GM21786 (cell line): ENCODE measurements around the gene SLCO2B1.

Source experiments
- ATAC-seq: cut with Tn5 transposase; IDR thresholded peaks from one replicate; pipeline ENCODE4 v1.9.1; 2021; ENCODE audit not compliant: unreplicated experiment

SLCO2B1 gene

DNA sequence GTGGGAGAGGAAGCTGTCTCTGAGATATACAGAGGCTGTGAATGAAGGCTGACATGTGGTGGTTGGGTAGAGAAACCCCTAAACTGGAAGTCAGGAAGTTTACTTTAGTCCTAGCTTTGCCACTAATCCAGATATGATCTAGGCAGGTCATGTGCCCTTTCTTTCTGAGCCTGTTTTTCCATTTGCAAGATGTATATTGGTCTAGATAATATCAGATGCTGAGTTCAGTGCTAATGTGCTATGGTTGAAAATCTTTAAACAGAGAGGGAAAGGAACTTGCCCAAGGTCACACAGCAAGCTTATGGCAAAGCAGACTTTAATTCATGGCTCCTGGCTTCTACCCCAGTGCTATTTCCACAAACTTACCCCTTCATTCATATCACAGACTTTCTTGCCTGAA, 63.9 kb downstream of the SLCO2B1 start:
- ATAC-seq: no peak

DNA sequence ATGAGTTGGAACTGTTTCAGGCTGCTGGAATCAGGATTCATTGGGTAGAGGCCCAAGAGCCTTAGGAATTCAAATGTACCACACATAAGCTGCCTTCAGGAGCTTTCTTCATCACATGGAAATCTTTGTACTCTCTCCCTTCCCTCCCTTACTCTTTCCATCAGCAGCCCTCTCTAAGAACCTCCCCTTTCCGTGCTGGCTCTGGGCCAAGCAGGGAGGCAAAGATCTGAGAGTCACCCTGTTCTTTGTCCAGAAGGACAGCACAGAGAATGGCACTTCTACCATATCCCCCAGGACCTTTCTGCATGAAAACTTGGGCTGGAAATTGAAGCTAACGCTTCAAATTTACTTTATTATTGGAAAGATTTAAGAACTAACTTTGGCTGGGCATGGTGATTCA, 69.0 kb downstream of the SLCO2B1 start:
- ATAC-seq: no peak

DNA sequence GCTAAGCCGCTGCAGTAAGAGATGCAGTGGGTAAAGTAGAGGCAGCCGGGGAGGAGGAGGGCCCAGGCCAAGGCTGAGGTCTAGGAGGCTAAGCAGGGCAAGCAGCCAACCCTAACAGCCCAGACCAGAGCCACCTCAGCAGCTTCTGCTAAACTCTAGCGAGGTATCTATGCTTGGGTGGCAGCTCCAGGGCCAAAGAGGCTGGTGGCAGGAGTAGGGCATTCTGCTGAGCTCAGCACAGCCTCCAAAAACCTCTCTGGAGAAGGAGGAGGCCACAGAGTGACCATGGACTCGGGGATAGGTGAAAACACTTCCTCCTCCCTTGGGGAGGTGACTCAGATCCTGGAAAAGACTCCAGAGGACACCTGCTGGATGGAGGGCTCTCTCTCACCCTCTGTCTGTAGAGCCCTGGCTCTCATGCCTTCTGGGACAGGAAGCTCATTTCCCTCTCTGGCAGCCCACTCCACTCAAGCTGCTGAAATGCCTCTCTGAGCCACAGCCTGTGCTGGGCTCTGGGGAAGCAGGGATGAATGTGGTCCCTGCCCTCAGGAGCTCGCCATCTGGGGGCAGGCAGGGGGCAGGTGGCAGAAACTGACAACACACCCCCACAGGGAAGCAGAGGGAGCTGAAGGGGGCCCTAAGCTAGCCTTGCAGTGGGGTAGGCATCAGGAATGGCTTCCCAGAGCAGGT, 73.2 kb downstream of the SLCO2B1 start:
- ATAC-seq: no peak

DNA sequence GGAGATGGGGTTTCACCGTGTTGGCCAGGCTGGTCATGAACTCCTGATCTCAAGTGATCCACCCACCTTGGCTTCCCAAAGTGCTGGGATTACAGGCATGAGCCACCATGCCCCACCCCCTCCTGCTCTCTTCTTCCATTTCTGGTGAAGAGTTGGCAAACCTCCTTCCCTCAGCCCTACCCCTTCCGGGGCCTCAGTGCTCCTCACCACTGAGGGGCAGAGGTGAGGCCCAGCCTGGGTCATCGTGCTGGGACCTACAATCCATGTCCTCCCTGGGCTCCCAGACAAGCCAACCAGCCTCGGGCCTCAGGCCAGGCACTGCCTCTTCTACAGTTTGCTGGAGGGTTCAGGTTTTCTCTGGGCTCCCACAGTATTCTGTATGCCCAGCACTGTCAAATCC, 74.9 kb downstream of the SLCO2B1 start:
- ATAC-seq: no peak

DNA sequence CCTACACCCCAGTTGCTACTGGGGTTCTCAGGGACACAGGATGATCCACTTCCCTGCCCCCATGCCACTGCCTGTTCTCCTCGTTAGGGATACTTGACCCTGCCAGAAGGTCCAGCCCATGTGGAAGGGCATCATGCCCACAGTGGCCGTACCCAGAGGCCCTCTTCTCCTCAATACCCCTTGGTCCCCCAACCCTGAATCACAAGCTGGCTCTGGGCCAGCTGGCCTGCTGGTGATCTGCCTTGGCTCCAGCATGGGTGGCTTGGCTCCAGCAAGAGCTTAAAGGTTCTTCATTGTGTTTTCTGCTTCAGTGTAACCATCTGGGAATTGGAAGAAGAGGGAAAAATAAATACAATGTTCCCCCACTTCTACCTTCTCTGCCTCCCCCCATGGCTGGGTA, 78.6 kb downstream of the SLCO2B1 start:
- no peak for ATAC-seq

DNA sequence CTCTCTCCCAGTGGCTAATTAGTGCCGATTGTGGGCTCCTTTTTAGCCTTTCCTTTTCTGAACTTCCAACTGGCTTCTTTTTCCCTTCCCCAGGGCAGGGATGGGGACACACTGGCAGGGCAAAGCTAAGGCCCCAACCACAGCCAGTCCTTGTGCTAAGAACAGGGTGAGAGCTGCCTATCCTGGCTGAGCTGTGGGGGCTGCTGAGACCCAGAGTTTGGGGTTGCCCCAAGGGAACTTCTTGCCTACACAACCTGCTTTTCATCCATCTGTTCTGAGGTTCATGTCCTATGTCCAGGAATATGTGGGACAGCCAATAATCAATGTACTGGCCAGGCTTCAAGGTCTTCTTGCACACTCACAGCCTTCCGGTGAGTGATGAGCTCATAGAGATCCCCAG, 79.7 kb downstream of the SLCO2B1 start:
- ATAC-seq: no peak

DNA sequence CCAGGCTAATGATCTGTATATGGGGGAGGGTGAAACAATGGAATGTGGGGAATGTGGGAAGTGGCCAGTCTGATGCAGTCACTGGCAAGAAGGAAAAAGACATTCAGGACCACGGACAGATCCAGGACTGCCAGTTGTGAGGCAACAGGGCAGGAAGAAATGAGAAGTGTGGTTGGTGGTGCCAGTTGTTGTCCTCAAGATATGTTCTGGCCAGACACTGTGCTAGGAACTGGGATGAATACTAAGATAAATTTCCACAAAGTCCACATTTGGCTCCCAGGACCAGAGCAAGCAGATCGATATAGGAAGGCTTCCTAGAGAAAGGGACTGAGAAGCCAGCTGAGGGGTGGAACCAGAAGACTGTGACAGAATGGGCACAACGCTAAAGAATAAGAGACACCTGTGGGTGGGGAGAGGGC, 82.9 kb downstream of the SLCO2B1 start:
- no peak for ATAC-seq

DNA sequence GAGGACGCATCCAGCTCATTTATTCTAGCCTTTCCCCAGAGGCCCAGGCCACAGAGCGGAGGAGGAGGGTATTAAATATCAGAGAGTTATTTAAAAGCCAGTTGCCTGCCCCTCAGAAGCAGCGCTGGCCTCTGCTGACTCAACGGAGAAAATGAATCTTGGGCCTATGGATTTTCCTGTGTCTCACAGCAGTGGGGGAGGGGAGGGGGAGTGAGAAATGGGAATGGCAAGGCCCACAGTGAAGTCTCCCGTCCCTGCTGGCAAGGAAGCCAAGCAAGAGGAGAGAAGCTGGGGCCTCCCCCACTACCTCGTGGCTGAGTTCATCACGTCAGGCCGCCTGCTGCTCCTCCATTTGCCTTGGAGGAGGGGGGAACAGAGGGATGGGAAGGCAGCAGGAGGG, 85.2 kb downstream of the SLCO2B1 start:
- no peak for ATAC-seq

DNA sequence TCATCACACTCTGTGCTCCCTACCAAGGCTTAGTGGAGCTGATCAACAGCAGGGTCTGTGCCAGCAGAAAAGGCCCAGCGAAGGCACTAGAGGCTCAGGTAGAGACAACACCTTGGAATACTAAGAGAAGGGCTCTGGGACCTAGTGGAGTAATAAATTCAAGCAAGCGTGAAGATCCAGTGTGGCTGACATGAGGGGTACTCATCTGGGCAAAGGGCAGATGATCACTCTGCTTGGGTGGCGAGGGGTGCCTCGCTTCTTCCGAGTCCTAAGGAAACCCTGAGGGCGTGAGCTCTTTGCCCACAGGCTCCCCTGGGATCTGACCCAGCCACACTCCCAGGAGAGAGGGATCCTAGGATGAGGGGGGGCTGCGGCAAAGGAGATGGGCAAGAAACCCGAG, 86.1 kb downstream of the SLCO2B1 start:
- no peak for ATAC-seq

DNA sequence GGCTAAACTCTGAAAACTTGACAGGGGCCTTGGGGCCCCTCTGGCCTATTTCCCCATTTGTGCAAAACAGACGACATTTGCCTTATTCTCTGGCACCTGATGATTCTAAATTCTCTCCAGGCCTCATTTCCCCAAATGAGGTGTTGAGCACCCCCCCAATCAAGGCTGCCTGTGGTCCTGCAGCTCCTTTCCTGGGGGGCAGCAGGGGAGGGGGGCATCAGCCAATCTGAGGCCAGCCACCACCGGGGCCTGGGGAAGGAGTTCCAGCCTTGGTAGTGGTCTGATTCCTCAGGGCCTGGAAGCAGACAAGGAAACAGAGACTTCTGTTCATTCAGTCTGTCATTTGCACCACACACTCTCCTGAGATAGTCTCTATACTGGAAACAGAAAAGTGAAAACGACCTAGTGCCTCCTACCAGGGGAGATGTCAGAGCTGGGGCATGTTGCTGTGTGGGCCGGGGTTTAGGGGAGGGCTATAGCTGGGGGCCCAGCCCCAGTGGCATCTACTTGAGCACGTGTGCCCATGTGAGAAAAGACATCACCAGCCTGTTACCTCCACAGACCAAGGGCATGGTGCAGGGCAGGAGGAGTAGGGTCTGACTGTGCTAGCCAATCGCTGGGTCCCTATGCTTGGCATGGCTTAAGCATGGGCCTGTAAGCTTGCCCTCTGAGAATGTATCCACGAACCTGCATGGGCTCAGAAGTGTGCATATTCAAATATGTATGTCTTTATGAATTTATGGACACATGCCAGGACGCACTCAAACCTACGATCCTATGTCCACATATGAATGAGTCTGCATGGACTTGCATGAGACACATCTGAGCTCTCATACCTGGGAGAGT, 87.9 kb downstream of the SLCO2B1 start:
- no peak for ATAC-seq

DNA sequence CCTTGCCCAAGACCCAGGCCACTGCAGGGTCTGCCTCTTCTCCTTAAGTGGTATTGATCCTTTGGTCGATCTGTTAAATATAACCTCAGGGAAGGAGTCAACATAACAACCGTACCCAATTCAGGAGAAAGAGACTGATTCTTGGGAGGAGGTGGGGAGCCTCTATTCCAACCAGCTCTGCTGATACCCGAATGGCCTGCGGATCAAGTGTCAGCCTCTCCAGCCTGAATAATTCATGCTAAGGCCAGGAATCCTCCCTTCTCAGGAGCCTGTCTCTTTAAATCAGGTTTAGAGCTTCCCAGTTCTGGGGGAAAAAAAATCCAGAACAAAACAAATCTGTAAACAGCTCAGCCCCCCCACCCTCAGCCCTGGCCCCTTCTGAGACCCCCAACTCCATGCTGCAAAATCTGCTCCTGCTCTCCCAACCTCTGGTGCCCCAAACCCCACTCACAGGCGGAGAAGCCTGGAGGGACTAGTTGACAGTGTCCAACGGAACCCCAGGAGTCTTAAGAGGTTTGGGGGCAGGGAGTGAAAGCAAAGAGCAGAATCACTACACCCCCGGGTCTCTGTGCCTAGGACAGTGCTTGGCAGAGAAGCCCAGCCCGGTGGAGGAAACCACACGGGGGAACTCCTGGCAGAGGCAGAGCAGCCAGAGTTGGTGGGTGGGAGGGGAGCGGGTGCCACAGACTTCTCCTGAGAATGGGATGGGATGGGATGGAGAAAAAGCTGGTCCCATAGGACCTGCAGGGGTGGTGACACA, 88.8 kb downstream of the SLCO2B1 start:
- ATAC-seq: no peak

DNA sequence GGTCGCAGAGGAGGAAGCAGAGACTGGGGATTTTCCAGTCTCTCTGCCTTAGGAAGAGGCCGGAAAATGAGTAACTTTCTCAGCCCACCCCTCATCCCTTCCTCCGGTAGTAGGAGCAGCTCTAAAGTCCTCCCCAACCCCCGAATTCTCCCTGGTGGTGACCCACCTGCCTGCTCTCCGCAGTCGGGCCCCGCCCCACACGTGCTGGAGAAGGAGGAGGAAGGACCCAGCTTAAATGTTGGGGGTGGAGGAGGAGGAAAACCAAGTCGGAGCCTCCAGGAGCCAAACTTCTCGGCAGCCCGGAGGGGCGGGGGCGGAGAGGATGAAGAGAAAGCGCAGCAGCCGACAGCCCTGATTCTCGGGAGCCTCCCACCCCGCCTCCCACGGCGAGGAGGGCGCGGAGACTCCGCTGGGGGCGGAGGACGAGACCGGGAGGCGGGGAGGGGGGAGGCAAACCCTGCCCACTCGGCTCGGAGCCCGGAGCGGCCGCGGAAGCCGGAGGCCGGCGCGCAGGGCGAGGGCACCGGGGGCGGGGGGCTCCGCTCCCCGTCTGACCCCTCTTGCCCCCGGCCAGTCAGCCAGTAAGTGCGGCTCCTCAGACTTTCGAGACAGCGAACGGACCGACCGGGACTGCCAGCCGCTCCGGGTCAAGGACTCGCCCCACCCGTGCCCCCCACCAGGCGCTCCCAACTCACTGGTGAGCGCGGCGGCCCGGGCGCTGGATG, 89.6 kb downstream of the SLCO2B1 start, which contains the start of gene TPBGL:
TPBGL (plus strand) TSS at position 464 of the 725 bp plus-strand sequence. CDS start 276 bp downstream, outside the sequence.
- ATAC-seq: no peak

DNA sequence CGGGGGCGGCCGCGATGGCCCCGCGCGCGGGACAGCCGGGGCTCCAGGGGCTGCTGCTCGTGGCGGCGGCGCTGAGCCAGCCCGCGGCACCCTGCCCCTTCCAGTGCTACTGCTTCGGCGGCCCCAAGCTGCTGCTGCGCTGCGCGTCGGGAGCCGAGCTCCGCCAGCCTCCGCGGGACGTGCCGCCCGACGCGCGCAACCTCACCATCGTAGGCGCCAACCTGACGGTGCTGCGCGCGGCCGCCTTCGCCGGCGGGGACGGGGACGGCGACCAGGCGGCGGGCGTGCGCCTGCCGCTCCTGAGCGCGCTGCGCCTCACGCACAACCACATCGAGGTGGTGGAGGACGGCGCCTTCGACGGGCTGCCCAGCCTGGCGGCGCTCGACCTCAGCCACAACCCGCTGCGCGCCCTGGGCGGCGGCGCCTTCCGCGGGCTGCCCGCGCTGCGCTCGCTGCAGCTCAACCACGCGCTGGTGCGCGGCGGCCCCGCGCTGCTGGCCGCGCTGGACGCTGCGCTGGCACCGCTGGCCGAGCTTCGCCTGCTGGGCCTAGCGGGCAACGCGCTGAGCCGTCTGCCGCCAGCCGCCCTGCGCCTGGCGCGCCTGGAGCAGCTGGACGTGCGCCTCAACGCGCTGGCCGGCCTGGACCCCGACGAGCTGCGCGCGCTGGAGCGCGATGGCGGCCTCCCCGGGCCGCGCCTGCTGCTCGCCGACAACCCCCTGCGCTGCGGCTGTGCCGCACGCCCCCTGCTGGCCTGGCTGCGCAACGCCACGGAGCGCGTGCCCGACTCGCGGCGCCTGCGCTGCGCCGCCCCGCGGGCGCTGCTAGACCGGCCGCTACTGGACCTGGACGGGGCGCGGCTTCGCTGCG, 90.4 kb downstream of the SLCO2B1 start:
- peak; percentile 86 for ATAC-seq

DNA sequence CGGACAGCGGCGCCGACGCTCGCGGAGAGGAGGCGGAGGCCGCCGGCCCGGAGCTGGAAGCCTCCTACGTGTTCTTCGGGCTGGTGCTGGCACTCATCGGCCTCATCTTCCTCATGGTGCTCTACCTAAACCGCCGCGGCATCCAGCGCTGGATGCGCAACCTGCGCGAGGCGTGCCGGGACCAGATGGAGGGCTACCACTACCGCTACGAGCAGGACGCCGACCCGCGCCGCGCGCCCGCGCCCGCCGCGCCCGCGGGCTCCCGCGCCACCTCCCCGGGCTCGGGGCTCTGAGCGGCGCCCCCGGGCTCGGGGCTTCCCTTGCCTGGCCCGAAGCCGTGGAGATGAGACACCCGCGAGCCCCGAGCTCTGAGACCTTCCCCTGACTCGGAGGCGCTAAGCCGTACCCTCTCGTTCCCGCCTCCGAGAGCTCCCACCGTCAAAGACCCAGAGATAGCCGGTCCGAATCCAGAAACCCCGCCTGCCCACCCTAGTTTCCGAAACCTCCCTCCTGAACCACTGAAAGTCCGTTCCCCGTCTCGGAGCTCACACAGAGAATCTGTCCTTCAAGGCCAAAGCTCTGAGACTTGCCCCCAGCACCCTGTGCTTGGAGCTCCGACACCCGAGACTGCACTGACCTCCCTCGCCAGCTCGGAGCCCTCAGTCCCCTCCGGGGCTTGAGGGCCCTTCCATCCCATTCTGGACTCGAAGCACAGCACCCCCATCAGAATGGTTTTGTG, 91.2 kb downstream of the SLCO2B1 start:
- ATAC-seq: no peak

DNA sequence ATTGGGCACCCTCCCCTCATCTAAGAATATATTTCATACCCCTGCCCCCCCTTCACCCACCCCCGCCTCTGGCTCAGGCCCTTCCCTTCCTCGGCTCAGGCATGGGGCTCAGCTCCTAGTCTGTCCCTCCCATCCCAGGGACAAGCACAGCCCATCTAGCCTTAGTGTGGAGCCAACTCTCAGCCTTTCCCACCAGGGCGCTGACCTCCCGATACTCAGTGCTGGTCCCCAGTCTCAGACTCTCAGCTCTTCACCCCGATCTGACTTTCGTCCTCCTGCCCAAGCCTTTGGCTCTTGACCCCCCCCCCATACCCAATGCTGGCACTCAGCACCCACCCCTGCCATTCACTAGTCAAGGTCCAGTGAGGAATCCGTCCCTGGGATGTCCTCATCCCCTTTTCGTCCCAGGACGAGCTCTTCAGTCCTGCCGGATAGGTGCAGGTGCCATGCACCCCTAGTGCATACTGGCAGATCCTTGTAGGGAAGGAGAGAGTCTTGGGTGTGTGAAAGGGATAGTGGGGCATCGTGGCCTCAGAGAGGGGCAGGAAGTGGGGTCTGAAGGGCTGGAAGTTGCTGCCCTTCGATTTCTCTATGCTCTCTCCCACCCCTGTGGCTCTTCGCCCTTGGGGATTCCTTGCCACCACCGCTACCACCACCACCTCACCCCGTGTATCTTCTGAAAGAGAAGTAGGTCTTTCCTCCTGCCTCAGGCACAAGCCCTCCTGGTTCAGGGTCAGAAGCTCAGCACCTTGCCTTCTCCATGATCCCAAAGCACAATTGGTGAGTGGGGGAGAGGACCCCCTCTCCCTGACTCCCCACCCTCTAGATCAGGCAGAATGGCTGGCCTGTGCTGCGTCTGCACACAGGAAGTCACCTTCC, 92.1 kb downstream of the SLCO2B1 start:
- ATAC-seq: no peak

DNA sequence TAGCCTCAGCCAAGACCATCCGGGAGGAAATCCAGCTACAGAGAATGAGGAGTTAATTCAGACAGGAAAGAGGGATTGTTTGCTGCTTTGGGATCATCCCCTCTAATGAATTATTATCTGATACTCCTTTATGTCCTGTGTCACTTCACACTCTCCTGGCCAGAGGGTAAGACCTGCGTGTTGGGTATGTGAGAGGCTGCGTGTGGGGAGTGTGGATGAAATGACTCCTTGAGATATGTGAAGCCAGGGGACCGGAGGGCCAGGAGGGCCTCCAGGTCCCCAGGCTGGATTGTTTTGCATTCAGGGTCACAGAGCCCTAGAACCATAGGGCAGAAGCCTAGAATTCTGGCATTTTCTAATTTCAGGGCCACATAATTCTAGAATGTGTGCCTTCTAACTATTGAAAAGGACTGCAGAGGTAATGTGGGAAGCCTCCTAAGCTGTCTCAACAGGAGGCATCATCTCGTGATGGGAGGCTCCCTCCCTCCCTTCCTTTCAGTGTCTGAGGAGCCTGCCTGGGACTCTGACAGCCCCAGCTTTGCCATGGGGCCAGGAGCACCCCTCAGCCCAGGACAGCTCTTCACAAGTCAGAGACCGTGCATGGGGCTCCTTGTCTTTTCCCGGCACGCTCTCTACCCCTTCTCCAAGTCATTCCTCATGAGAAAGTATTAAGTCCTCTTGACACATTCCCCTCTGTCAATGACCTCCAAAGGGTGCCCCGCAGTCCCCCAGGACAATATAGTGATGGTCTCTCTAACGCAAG, 93.3 kb downstream of the SLCO2B1 start:
- ATAC-seq: no peak

DNA sequence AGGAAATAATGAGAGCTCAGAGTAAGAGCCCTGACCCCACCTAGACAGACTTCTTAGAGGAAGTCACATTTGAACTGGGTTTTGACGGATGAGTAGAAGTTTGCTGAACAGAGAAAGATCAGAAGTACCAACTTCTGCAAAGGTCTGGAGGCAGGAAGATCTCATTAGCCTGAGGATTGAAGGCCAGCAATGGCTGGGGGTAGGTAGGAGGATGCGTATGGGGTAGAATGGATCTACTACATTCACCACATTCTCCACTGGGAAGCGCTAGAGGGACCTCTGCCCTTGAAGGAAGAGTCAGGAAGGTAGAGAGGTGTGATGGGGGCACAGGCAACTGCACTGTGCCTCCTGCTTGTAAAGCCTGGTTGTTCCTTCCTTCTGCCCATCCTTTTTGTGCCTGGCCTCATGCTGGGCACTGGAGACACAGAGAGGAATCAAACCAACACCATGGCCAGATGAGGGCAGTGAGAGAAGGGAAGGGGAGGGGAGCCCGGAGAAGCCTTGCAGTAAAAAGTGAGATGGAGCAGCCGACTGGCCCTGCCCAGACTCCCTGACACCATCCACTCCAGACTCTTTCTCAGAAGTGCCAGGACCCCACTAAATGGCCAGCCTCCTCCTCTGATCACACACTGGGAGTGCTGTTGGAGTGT, 94.6 kb downstream of the SLCO2B1 start:
- no peak for ATAC-seq
